TTC549 (cell line): ENCODE measurements around the gene SPATS2.

Experiments
- FAIRE-seq: peaks from 2 replicates; lab custom pipeline; 2012; peaks lifted over from hg19 to GRCh38; lab: Jason Lieb, UNC

SPATS2 gene

GRCh38 chr12:49557187-49557916 is 190.1 kb downstream of the SPATS2 start:
- FAIRE-seq: no peak

GRCh38 chr12:49557917-49558215 is 190.6 kb downstream of the SPATS2 start:
- FAIRE-seq: no peak

GRCh38 chr12:49558526-49558925 is 191.3 kb downstream of the SPATS2 start:
- no peak for FAIRE-seq

GRCh38 chr12:49559011-49559675 is 191.9 kb downstream of the SPATS2 start:
- FAIRE-seq: no peak

GRCh38 chr12:49560695-49561094 is 193.4 kb downstream of the SPATS2 start:
- no peak for FAIRE-seq

GRCh38 chr12:49562233-49562632 is 195.0 kb downstream of the SPATS2 start:
- no peak for FAIRE-seq

- FAIRE-seq: no peak
Measured at GRCh38 chr12:49562831-49563230, 195.6 kb downstream of the SPATS2 start.

GRCh38 chr12:49563951-49564685 is 196.9 kb downstream of the SPATS2 start:
- no peak for FAIRE-seq

GRCh38 chr12:49564686-49565405 is 197.6 kb downstream of the SPATS2 start:
- no peak for FAIRE-seq

DNA sequence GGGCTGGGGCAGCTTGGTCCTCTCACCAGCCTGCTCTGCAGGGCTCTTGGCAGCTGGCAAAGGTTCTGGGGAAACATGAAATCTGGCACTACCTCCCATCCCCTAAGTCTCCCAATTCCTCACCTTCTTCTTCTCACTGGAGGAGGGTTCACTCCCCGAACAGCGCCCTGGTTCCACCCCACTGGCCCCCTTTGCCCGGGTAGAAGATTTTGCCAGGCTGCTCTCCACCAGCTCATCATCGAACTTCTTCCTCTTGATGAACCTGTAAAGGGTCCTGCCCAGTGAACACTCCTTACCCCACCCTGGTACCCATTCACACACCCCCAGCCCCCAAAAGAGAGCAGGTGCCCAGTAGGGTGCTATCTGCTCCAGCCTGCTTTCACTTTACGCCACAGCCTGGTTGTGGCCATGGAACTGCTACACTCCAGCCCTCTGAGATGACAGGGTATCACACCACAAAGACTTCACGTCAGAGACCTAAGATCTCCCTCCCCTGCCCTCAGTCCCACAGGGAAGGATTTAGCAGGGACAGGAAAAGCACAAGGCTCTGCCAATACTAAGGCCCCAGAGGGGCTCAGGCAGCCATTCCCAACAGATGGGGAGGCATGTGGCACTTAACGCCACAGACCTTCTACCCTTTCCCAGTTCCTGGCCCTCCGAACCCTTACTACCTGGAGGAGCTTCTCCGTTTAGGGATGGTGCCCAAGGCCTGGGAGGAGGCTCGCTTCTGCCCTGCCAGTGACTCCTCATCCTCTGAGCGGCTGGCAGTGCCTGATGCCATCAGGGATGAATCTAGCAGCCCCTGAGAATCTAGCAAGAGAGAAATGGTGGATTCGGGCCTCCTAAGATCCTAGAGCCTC is 198.4 kb downstream of the SPATS2 start:
- no peak for FAIRE-seq

DNA sequence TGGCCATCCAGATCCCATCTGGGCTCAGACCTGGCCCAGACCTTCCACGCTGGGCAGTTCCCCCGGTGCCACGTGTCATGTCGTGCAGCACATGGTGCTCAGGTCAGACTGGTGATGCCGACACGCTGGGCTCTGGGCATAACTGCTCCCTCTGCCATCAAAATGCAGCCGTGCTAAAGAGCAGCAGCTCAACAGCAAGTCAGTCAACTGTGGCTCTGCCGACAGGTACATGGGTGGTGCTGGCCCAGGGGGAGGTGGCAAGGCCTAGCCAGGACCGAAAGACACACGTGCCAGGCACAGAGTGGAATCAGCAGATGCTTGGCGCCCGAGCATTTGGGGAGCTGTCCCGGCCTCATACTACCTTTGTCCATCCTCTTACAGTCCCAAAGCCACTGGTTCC is 199.1 kb downstream of the SPATS2 start:
- FAIRE-seq: no peak

- FAIRE-seq: no peak
Measured at GRCh38 chr12:49567302-49567610, 200.0 kb downstream of the SPATS2 start.

DNA sequence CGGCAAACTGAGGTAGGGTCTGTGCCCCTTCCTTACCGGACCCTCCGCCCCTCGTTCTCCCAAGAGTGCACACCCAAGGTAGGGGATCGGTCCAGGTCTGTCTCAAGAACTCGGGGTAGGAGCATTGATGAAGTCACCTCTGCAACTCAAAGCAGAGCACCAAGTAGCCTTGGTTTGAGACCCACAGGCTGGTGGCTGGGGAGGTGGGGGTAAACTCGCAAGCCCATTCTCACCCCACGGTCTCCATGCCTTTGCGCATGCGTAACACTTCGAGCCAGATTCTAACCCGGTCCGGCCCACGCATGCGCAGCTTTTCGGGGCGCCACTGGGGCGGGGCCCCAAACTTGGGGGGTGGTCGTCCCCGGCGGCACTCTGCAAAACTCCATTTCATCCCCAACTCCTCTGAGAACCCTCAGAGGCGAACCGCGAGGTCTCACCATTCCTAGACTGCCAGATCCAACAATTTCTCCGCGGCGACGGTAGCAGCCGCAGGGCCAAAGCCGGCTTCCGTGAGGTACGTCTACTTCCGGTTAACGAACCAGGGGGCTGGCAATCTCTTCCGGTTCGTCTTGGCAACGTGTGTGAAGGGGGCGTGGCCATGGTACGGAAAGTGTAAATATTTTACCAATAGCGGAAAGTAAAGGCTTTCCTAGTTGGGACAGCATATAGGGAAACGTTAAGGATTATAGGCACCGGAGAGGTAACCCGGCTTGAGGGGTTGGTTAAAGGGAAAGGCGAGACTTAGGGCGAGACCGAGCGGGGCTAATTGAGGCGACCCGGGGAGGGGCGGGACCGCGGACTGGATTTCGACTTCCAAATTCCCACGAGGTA is 200.6 kb downstream of the SPATS2 start, which contains the start of gene MCRS1:
Gene MCRS1, minus strand, starts transcription at position 532 of the 831 bp plus-strand sequence. CDS start 1,411 bp downstream, outside the sequence.
- FAIRE-seq: no peak

GRCh38 chr12:49568442-49569162 is 201.3 kb downstream of the SPATS2 start:
- FAIRE-seq: no peak
